Smooth muscle cell (in vitro differentiated cells): ENCODE measurements around the gene DENND1A. TPM values are rescaled to one million over a fixed set of nuclear protein-coding genes. Genes with fewer than 3 reads are reported as not detected.

Experiments
- DNase-seq: peaks from one replicate; lab custom pipeline; 2025; ENCODE audit not compliant: unreplicated experiment; lab: John Stamatoyannopoulos, UW
- H2AFZ ChIP-seq: fragments of 200-600 bp; sonication (generic); 2 replicates; pipeline ENCODE4 v1.6.0; 2016; ENCODE audit warnings: antibody characterized with exemption, low read depth, mild to moderate bottlenecking
- H3F3A ChIP-seq: fragments of 200-600 bp; sonication (generic); 2 replicates; pipeline ENCODE4 v1.6.0; 2017; ENCODE audit warnings: antibody characterized with exemption, low read depth
- H3K27ac ChIP-seq: fragments of 200-600 bp; sonication (generic); 2 replicates; pipeline ENCODE4 v1.5.1; 2016; ENCODE audit warnings: low read depth, mild to moderate bottlenecking
- H3K27me3 ChIP-seq: fragments of 200-600 bp; sonication (generic); 2 replicates; pipeline ENCODE4 v1.6.1; 2016; ENCODE audit warnings: low read depth, mild to moderate bottlenecking
- H3K36me3 ChIP-seq: fragments of 200-600 bp; sonication (generic); 2 replicates; pipeline ENCODE4 v1.5.1; 2016; ENCODE audit warnings: low read depth
- H3K4me1 ChIP-seq: fragments of 200-600 bp; sonication (generic); 2 replicates; pipeline ENCODE4 v1.5.1; 2016; ENCODE audit warnings: low read depth
- H3K4me2 ChIP-seq: fragments of 200-600 bp; sonication (generic); 2 replicates; pipeline ENCODE4 v1.6.0; 2016; ENCODE audit warnings: mild to moderate bottlenecking
- H3K4me3 ChIP-seq: fragments of 200-600 bp; sonication (generic); 2 replicates; pipeline ENCODE4 v1.5.1; 2016; ENCODE audit warnings: mild to moderate bottlenecking
- H3K79me2 ChIP-seq: fragments of 200-600 bp; sonication (generic); 2 replicates; pipeline ENCODE4 v1.6.0; 2016; ENCODE audit warnings: low read depth, mild to moderate bottlenecking
- H3K9ac ChIP-seq: fragments of 200-600 bp; sonication (generic); 2 replicates; pipeline ENCODE4 v1.6.0; 2016; ENCODE audit warnings: low read depth
- H3K9me3 ChIP-seq: fragments of 200-600 bp; sonication (generic); replicated peaks from 2 replicates; pipeline ENCODE4 v1.5.1; 2016; ENCODE audit warnings: low read depth
- H4K20me1 ChIP-seq: fragments of 200-600 bp; sonication (generic); 2 replicates; pipeline ENCODE4 v1.6.0; 2016; ENCODE audit warnings: low read depth
- CTCF ChIP-seq: fragments of 200-600 bp; sonication (generic); IDR thresholded peaks from 2 replicates; pipeline ENCODE4 v1.5.1; 2017; ENCODE audit warnings: borderline replicate concordance, mild to moderate bottlenecking, antibody characterized with exemption; ENCODE audit not compliant: insufficient read depth, poor library complexity, severe bottlenecking
- WGBS: methylation state at CpG from one replicate; pipeline ENCODE4 v1.1.7; 2016; ENCODE audit warnings: low lambda C conversion rate; 5-methylcytosine and 5-hydroxymethylcytosine counted together
- polyA plus RNA-seq: library from polyadenylated mRNA; unstranded; fragments of >200 nt; fragmentation: Nextera tagmentation; extraction: Ambion mirVana; gene quantifications from 2 replicates; pipeline ENCODE4 v1.2.1, GENCODE V29; 2016
- total RNA-seq: library from RNA; depleted of rRNA; stranded (reverse); fragments of >200 nt; gene quantifications from 2 replicates; pipeline ENCODE4 v1.2.3, GENCODE V29; 2014

The DENND1A gene
- total and polyA plus RNA-seq, 2 experiments from 2014 or later = 8.1 to 20.2 TPM

GRCh38 chr9:123723135-123723875 is 206.6 kb downstream of the DENND1A start:
- no peak overlapping the region for H3K9ac ChIP-seq
- no peak overlapping the region for H3K4me2 ChIP-seq
- H3K79me2 ChIP-seq = no peaks in the 10 kb centered on the region
- peaks cover 10% of the 10 kb centered on the region for H3K4me1 ChIP-seq
- H3K36me3 ChIP-seq = no peaks in the 10 kb centered on the region
- H4K20me1 ChIP-seq = peaks cover 2% of the 10 kb centered on the region
- H2AFZ ChIP-seq = no peak overlapping the region
- no peak overlapping the region for H3K4me3 ChIP-seq
- no peaks in the 10 kb centered on the region for H3F3A ChIP-seq
- 96% methylated on average over 4 of the region's 4 CpGs for WGBS
- DNase-seq = no peak
- no peak for TF ChIP-seq CTCF
- no peak overlapping the region for H3K27ac ChIP-seq
- no peaks in the 10 kb centered on the region for H3K27me3 ChIP-seq
- H3K9me3 ChIP-seq = no peaks in the 10 kb centered on the region

- Histone ChIP-seq H4K20me1 (peaks cover 2% of the 10 kb centered on the region), H2AFZ (no peak overlapping the region), H3K9ac (no peak overlapping the region), H3K79me2 (no peaks in the 10 kb centered on the region), H3K27ac (no peak overlapping the region), H3K36me3 (no peaks in the 10 kb centered on the region), H3K27me3 (no peaks in the 10 kb centered on the region), H3K4me3 (no peak overlapping the region), H3K4me1 (peaks cover 10% of the 10 kb centered on the region), H3K4me2 (no peak overlapping the region), H3K9me3 (no peaks in the 10 kb centered on the region), H3F3A (no peaks in the 10 kb centered on the region)
- DNase-seq = no peak
- WGBS = 90% methylated on average over 4 of the region's 4 CpGs
- TF ChIP-seq CTCF = no peak
Observed at GRCh38 chr9:123722378-123722777, 207.5 kb downstream of the DENND1A start.

- no peaks in the 10 kb centered on the region for H3K27me3 ChIP-seq
- H3K4me2 ChIP-seq = no peak overlapping the region
- H3F3A ChIP-seq = no peaks in the 10 kb centered on the region
- no peaks in the 10 kb centered on the region for H3K36me3 ChIP-seq
- H3K4me3 ChIP-seq = no peak overlapping the region
- no peak for DNase-seq
- no peaks in the 10 kb centered on the region for H4K20me1 ChIP-seq
- no peaks in the 10 kb centered on the region for H3K4me1 ChIP-seq
- no peak for TF ChIP-seq CTCF
- no peaks in the 10 kb centered on the region for H3K9me3 ChIP-seq
- H2AFZ ChIP-seq = no peak overlapping the region
- H3K27ac ChIP-seq = no peak overlapping the region
- no peaks in the 10 kb centered on the region for H3K79me2 ChIP-seq
- WGBS = 97% methylated on average over 1 of the region's 1 CpG
- H3K9ac ChIP-seq = no peak overlapping the region
Observed at GRCh38 chr9:123718188-123718587, 211.7 kb downstream of the DENND1A start.

GRCh38 chr9:123717581-123718175 is 212.2 kb downstream of the DENND1A start:
- Histone ChIP-seq H3K4me2 (no peak overlapping the region), H3K27ac (no peak overlapping the region), H3K9ac (no peak overlapping the region), H3K9me3 (no peaks in the 10 kb centered on the region), H2AFZ (no peak overlapping the region), H3K36me3 (no peaks in the 10 kb centered on the region), H3K27me3 (no peaks in the 10 kb centered on the region), H3K4me3 (no peak overlapping the region), H3K4me1 (no peaks in the 10 kb centered on the region), H3F3A (no peaks in the 10 kb centered on the region), H4K20me1 (no peaks in the 10 kb centered on the region), H3K79me2 (no peaks in the 10 kb centered on the region)
- no peak for TF ChIP-seq CTCF
- DNase-seq = no peak
